Calu3 (cell line): ENCODE data around the gene COL5A1. TPM values are rescaled to one million over a fixed set of nuclear protein-coding genes. Genes with fewer than 3 reads are reported as not detected.

Source experiments
- BruUV-seq: library from RNA; stranded (reverse); fragments of 400-500 nt; replicated peaks from 2 replicates; lab custom pipeline; 2021; lab: Mats Ljungman, UMichigan
- CTCF ChIA-PET: fragments of 300-600 bp; sonication (Branson Sonifier 250); formaldehyde crosslinking; loops from one replicate; lab custom pipeline; 2022; ENCODE audit warnings: antibody characterized with exemption; lab: Charles Lee
- DNase-seq: peaks from one replicate; pipeline ENCODE4 v3.0.0; 2022
- H3K27ac Mint-ChIP-seq: one replicate; pipeline ENCODE4 v1.8.0; 2022; ENCODE audit warnings: mixed read lengths; ENCODE audit not compliant: unreplicated experiment
- H3K27me3 Mint-ChIP-seq: one replicate; pipeline ENCODE4 v1.8.0; 2022; ENCODE audit warnings: mixed read lengths; ENCODE audit not compliant: unreplicated experiment
- H3K36me3 Mint-ChIP-seq: one replicate; pipeline ENCODE4 v1.8.0; 2022; ENCODE audit warnings: mild to moderate bottlenecking, moderate library complexity, mixed read lengths; ENCODE audit not compliant: insufficient read depth, unreplicated experiment
- H3K4me1 Mint-ChIP-seq: one replicate; pipeline ENCODE4 v1.8.0; 2022; ENCODE audit warnings: mild to moderate bottlenecking, low read depth, mixed read lengths; ENCODE audit not compliant: unreplicated experiment
- H3K4me3 Mint-ChIP-seq: one replicate; pipeline ENCODE4 v1.8.0; 2022; ENCODE audit warnings: mild to moderate bottlenecking, low read depth, moderate library complexity, mixed read lengths; ENCODE audit not compliant: unreplicated experiment
- H3K9me3 Mint-ChIP-seq: one replicate; pipeline ENCODE4 v1.8.0; 2022; ENCODE audit warnings: low read depth, mixed read lengths; ENCODE audit not compliant: unreplicated experiment
- CTCF ChIP-seq: fragments of 200-600 bp; IDR thresholded peaks from one replicate; pipeline ENCODE4 v1.8.0; 2022; ENCODE audit warnings: antibody characterized with exemption; ENCODE audit not compliant: unreplicated experiment
- intact Hi-C: fragments of 100-400 bp; cut with micrococcal nuclease; formaldehyde crosslinking; loops from one replicate; pipeline ENCODE4 v1.10.0; 2022; ENCODE audit not compliant: unreplicated experiment
- total RNA-seq: library from RNA; stranded (reverse); gene quantifications from 2 replicates; pipeline ENCODE4 v1.2.3, GENCODE V29; 2022

COL5A1 gene
- total RNA-seq, 1 experiment from 2014 or later: not detected

- Mint-ChIP-seq H3K9me3 (peaks cover 4% of the 10 kb centered on the region), H3K4me1 (no peaks in the 10 kb centered on the region), H3K27me3 (no peaks in the 10 kb centered on the region), H3K4me3 (no peak overlapping the region), H3K36me3 (no peaks in the 10 kb centered on the region), H3K27ac (no peak overlapping the region)
- no peak for TF ChIP-seq CTCF
- no peak for DNase-seq
- no TSS peak for BruUV-seq
- CTCF ChIA-PET: no interaction called here
- intact Hi-C loops: no loop called here
These were observed 231.1 kb downstream of the COL5A1 start for GRCh38 chr9:134872482-134873231.

DNA sequence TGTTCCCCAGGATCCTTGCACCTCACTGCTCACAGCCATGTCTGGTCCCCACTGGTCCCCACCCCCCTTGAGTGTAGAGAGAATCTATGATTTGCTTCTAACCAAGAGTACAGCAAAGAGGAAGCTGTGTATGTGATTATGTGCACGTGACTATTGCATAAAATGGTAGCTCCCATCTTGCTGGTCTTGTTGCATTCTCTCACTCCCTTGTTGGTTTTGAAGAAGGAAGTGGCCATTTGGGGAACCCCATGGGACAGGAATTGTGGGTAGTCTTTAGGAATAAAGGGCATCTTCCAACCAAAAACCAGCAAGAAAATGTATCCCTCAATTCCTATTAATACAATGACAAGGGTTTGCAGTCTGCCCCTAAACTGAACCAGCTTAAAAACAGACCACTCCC is 233.8 kb downstream of the COL5A1 start:
- peaks cover 7% of the 10 kb centered on the region for H3K9me3 Mint-ChIP-seq
- H3K36me3 Mint-ChIP-seq: no peaks in the 10 kb centered on the region
- intact Hi-C loops: no loop called here
- no peak overlapping the region for H3K4me3 Mint-ChIP-seq
- H3K27me3 Mint-ChIP-seq: no peaks in the 10 kb centered on the region
- CTCF ChIA-PET: no interaction called here
- TF ChIP-seq CTCF: no peak
- DNase-seq: no peak
- no peak overlapping the region for H3K27ac Mint-ChIP-seq
- BruUV-seq: no TSS peak
- no peaks in the 10 kb centered on the region for H3K4me1 Mint-ChIP-seq

GRCh38 chr9:134877541-134877940 is 235.9 kb downstream of the COL5A1 start:
- intact Hi-C loops: no loop called here
- Mint-ChIP-seq H3K36me3 (no peaks in the 10 kb centered on the region), H3K4me1 (no peaks in the 10 kb centered on the region), H3K27ac (no peak overlapping the region), H3K27me3 (no peaks in the 10 kb centered on the region), H3K4me3 (no peak overlapping the region), H3K9me3 (peaks cover 3% of the 10 kb centered on the region)
- no TSS peak for BruUV-seq
- no peak for TF ChIP-seq CTCF
- no peak for DNase-seq
- CTCF ChIA-PET: no interaction called here

GRCh38 chr9:134879664-134880483 is 238.3 kb downstream of the COL5A1 start:
- H3K4me3 Mint-ChIP-seq: no peak overlapping the region

More at GRCh38 chr9:134879664-134880483, 238.3 kb downstream of the COL5A1 start:
- no peaks in the 10 kb centered on the region for H3K36me3 Mint-ChIP-seq
- no peak for TF ChIP-seq CTCF
- H3K27ac Mint-ChIP-seq: no peak overlapping the region
- CTCF ChIA-PET: no interaction called here
- intact Hi-C loops: no loop called here
- no peaks in the 10 kb centered on the region for H3K4me1 Mint-ChIP-seq
- no TSS peak for BruUV-seq
- no peaks in the 10 kb centered on the region for H3K27me3 Mint-ChIP-seq
- peaks cover 3% of the 10 kb centered on the region for H3K9me3 Mint-ChIP-seq
- DNase-seq: no peak
